Coronary artery (tissue), 2 donors: Measurements from ENCODE around the gene IGHMBP2.
A peak's percentile ranks its signal among the peaks of the same experiment; 100 is the strongest.

ENCODE experiments used
- DNase-seq: peaks from one replicate; pipeline ENCODE4 v3.0.0-alpha.2; 2017; ENCODE audit warnings: low spot score
- H3K27ac ChIP-seq, 2 donors: fragments of 200-600 bp; sonication (generic); one replicate each; pipeline ENCODE4 v1.5.1; 2016 to 2019
- H3K4me3 ChIP-seq: fragments of 200-600 bp; sonication (generic); 2 replicates; pipeline ENCODE4 v1.5.1; 2016; ENCODE audit warnings: mild to moderate bottlenecking, moderate library complexity
- CTCF ChIP-seq: fragments of 200-600 bp; sonication (generic); IDR thresholded peaks from one replicate; pipeline ENCODE4 v1.5.1; 2019; ENCODE audit warnings: antibody characterized with exemption

The IGHMBP2 gene

GRCh38 chr11:68912254-68912653, 8.6 kb downstream of the IGHMBP2 start:
- no peak overlapping the region for H3K27ac ChIP-seq

GRCh38 chr11:68913188-68913587, 9.5 kb downstream of the IGHMBP2 start:
- no peak overlapping the region for H3K4me3 ChIP-seq
- no peak for TF ChIP-seq CTCF
- no peak overlapping the region for H3K27ac ChIP-seq
- DNase-seq, result no peak

More at GRCh38 chr11:68912254-68912653, 8.6 kb downstream of the IGHMBP2 start:
- DNase-seq, result no peak
- H3K4me3 ChIP-seq, result no peak overlapping the region
- no peak for TF ChIP-seq CTCF

GRCh38 chr11:68914761-68915160, 11.1 kb downstream of the IGHMBP2 start:
- DNase-seq, result no peak
- no peak for TF ChIP-seq CTCF
- no peak overlapping the region for H3K27ac ChIP-seq

GRCh38 chr11:68916439-68916838, 12.7 kb downstream of the IGHMBP2 start:
- no peak for DNase-seq
- Histone ChIP-seq H3K4me3 (no peak overlapping the region), H3K27ac (no peak overlapping the region)
- TF ChIP-seq CTCF, result no peak

More at GRCh38 chr11:68914761-68915160, 11.1 kb downstream of the IGHMBP2 start:
- no peak overlapping the region for H3K4me3 ChIP-seq

- TF ChIP-seq CTCF, result no peak
- no peak for DNase-seq
- H3K4me3 ChIP-seq, result no peak overlapping the region
- peak overlapping the region; percentile 74 to 79 for H3K27ac ChIP-seq
Measured at GRCh38 chr11:68923614-68924013, 19.9 kb downstream of the IGHMBP2 start.

- H3K4me3 ChIP-seq, result no peak overlapping the region
Measured at GRCh38 chr11:68924073-68924925, 20.6 kb downstream of the IGHMBP2 start.

More at GRCh38 chr11:68924073-68924925, 20.6 kb downstream of the IGHMBP2 start:
- H3K27ac ChIP-seq, result peak overlapping the region; percentile 74 to 79
- no peak for DNase-seq
- TF ChIP-seq CTCF, result no peak
